ENCODE measurements around the gene OR2B6.
"Not testable (repeated sequence)": the region's sequence is repeated elsewhere in the genome, so short reads cannot be mapped to it uniquely, and the experiment has no call there.

The OR2B6 gene

DNA sequence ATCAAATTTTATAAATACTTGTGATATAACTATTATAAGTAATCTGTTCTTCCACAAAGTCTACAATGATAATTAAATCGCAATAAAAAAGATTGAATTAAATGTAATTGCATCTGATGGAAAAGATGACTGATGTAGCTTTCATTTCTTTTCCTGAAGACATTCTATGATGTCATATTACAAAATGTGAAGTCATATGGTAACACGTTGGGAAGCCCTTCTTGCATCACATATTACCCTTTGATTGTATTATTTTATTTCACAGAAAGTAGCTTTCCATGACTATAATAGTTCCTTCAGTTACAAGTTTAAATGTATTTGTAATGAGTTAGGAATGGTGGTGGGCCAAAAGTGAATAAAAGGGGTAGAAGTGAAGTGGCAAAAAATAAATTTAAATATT is 25.8 kb upstream of the OR2B6 start:
- H3K27me3 ChIP-seq (replicated peaks; ENCODE audit: control insufficient read depth, insufficient read depth, low read length), result no peaks in the 10 kb centered on the region
- H3K36me3 ChIP-seq (ENCODE audit: control insufficient read depth, insufficient read depth, low read length), result no peaks in the 10 kb centered on the region
- H3K4me3 ChIP-seq (replicated peaks; ENCODE audit: low read depth, low read length), result no peak overlapping the region
- TF ChIP-seq, protein P1, sequence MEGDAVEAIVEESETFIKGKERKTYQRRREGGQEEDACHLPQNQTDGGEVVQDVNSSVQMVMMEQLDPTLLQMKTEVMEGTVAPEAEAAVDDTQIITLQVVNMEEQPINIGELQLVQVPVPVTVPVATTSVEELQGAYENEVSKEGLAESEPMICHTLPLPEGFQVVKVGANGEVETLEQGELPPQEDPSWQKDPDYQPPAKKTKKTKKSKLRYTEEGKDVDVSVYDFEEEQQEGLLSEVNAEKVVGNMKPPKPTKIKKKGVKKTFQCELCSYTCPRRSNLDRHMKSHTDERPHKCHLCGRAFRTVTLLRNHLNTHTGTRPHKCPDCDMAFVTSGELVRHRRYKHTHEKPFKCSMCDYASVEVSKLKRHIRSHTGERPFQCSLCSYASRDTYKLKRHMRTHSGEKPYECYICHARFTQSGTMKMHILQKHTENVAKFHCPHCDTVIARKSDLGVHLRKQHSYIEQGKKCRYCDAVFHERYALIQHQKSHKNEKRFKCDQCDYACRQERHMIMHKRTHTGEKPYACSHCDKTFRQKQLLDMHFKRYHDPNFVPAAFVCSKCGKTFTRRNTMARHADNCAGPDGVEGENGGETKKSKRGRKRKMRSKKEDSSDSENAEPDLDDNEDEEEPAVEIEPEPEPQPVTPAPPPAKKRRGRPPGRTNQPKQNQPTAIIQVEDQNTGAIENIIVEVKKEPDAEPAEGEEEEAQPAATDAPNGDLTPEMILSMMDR (IDR thresholded peaks at IDR 0.05; ENCODE audit: insufficient read depth, low read length, poor library complexity, severe bottlenecking), result no peak
- DNase-seq (ENCODE audit: extremely low read depth, insufficient read length), result no peak

DNA sequence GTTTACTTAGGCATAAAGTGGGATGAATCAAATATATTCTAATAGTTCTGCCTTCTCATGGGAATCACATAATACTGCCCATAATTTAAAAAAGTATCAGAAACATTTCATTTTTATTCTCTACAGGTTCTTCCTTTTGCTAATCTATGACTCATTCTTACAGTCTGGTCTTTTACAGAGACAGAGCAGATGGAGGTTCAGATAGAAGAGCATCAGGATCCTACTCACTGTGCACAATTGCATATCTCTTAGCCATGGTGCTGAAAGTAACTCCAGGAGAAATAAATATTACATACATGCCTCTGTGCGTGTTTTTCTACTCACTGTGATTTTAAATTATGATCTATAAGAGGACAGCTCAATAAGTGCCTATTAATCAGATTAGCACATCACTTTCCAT is 16.3 kb upstream of the OR2B6 start:
- TF ChIP-seq, protein P1 (IDR thresholded peaks at IDR 0.05; ENCODE audit: insufficient read depth, low read length, poor library complexity, severe bottlenecking), result no peak
- Histone ChIP-seq H3K36me3 (ENCODE audit: control insufficient read depth, insufficient read depth, low read length) (no peaks in the 10 kb centered on the region), H3K27me3 (replicated peaks; ENCODE audit: control insufficient read depth, insufficient read depth, low read length) (no peaks in the 10 kb centered on the region), H3K4me3 (replicated peaks; ENCODE audit: low read depth, low read length) (no peak overlapping the region)
- no peak for DNase-seq (ENCODE audit: extremely low read depth, insufficient read length)

DNA sequence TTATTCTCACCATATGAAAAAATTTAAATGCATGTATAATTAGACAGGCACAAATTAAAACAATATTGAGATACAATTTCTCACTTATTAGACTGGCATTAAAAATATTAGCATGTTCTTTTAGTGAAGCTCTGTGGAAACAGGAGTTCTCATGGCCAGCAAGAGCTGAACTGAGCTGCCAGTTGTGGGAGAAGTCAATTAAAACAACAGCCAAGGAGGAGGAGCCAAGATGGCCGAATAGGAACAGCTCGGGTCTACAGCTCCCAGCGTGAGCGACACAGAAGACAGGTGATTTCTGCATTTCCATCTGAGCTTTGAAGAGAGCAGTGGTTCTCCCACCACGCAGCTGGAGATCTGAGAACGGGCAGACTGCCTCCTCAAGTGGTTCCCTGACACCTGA is 14.0 kb upstream of the OR2B6 start:
- not testable (repeated sequence) for H3K36me3 ChIP-seq (ENCODE audit: control insufficient read depth, insufficient read depth, low read length); DNase-seq (ENCODE audit: extremely low read depth, insufficient read length); H3K27me3 ChIP-seq (replicated peaks; ENCODE audit: control insufficient read depth, insufficient read depth, low read length); H3K4me3 ChIP-seq (replicated peaks; ENCODE audit: low read depth, low read length)

DNA sequence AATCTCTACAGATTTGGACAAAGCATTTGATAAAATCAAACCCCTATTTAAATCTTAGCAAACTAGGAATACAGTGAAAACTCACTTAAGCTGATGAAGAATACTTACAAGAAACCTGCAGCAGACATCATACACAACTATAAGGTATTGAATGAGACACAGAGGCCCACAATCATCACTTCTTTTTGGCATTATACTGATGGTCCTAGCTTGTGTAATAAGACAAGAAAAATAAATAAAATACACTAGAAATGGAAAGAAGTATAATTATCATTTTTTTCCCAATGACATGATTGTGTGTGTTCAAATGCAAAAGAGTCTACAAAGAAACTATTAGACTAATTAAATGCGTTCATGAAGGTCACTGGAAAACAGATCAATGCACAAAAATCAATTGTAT is 8.8 kb upstream of the OR2B6 start:
- no peak for DNase-seq (ENCODE audit: extremely low read depth, insufficient read length)
- TF ChIP-seq, protein P1 (IDR thresholded peaks at IDR 0.05; ENCODE audit: insufficient read depth, low read length, poor library complexity, severe bottlenecking), result no peak
- no peaks in the 10 kb centered on the region for H3K27me3 ChIP-seq (replicated peaks; ENCODE audit: control insufficient read depth, insufficient read depth, low read length)
- H3K36me3 ChIP-seq (ENCODE audit: control insufficient read depth, insufficient read depth, low read length), result no peaks in the 10 kb centered on the region
- H3K4me3 ChIP-seq (replicated peaks; ENCODE audit: low read depth, low read length), result no peak overlapping the region

DNA sequence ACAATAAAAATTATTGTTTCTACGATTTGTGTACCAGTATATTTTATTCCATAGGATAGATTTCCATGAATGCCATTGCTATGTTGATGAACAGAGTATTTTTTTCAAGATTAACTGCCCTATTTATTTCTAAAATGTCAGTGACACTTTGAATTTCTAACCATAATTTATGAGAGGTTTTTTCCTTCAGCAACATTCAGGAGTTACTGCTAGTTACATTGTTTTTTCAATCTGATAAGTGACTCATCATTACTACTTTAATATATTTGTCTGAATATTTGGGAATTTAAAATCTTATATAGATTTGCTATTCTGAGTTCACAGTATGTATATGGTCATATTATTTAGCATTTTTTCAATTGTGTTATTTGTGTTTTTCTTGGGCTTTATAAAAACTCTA is 6.0 kb upstream of the OR2B6 start:
- TF ChIP-seq, protein P1 (IDR thresholded peaks at IDR 0.05; ENCODE audit: insufficient read depth, low read length, poor library complexity, severe bottlenecking), result no peak
- H3K36me3 ChIP-seq (ENCODE audit: control insufficient read depth, insufficient read depth, low read length), result no peaks in the 10 kb centered on the region
- DNase-seq (ENCODE audit: extremely low read depth, insufficient read length), result no peak

DNA sequence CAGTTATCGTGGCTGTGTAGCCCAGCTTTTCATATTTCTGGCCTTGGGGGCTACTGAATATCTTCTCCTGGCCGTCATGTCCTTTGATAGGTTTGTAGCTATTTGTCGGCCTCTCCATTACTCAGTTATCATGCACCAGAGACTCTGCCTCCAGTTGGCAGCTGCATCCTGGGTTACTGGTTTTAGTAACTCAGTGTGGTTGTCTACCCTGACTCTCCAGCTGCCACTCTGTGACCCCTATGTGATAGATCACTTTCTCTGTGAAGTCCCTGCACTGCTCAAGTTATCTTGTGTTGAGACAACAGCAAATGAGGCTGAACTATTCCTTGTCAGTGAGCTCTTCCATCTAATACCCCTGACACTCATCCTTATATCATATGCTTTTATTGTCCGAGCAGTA is 475 bp downstream of the OR2B6 start:
- H3K27me3 ChIP-seq (replicated peaks; ENCODE audit: control insufficient read depth, insufficient read depth, low read length), result no peaks in the 10 kb centered on the region
- H3K4me3 ChIP-seq (replicated peaks; ENCODE audit: low read depth, low read length), result no peak overlapping the region
- DNase-seq (ENCODE audit: extremely low read depth, insufficient read length), result no peak
- H3K36me3 ChIP-seq (ENCODE audit: control insufficient read depth, insufficient read depth, low read length), result no peaks in the 10 kb centered on the region
- TF ChIP-seq, protein P1 (IDR thresholded peaks at IDR 0.05; ENCODE audit: insufficient read depth, low read length, poor library complexity, severe bottlenecking), result no peak

More for the DNA sequence above, 6.0 kb upstream of the OR2B6 start:
- Histone ChIP-seq H3K4me3 (replicated peaks; ENCODE audit: low read depth, low read length) (no peak overlapping the region), H3K27me3 (replicated peaks; ENCODE audit: control insufficient read depth, insufficient read depth, low read length) (no peaks in the 10 kb centered on the region)

Measured in GM06990 (cell line).